HepG2 (cell line): ENCODE measurements around the gene MAP4K3. TPM values are rescaled to one million over a fixed set of nuclear protein-coding genes. Genes with fewer than 3 reads are reported as not detected.

Experiments used
- BORCS8-MEF2B ChIP-seq: sonication (generic); formaldehyde crosslinking; IDR thresholded peaks from 2 replicates; pipeline ENCODE4 v1.8.0; 2022; ENCODE audit warnings: mild to moderate bottlenecking, missing genetic modification reagents
- CHCHD3 ChIP-seq: sonication (generic); formaldehyde crosslinking; IDR thresholded peaks from 2 replicates; pipeline ENCODE4 v1.8.0; 2022; ENCODE audit warnings: mild to moderate bottlenecking, missing genetic modification reagents, moderate library complexity
- ERF ChIP-seq: IDR thresholded peaks from 2 replicates; pipeline ENCODE4 v1.6.1; 2018; ENCODE audit warnings: missing biosample characterization, missing genetic modification reagents
- ETS1 ChIP-seq: sonication (generic); formaldehyde crosslinking; IDR thresholded peaks from 2 replicates; pipeline ENCODE4 v1.4.0; 2020; ENCODE audit warnings: missing genetic modification reagents
- GATA4 ChIP-seq: sonication (generic); IDR thresholded peaks from 2 replicates; pipeline ENCODE4 v1.6.1; 2016; ENCODE audit warnings: antibody characterized with exemption, low read depth, borderline replicate concordance
- HNF4G ChIP-seq, 2 experiments: sonication (generic) in 1 of 2; formaldehyde crosslinking in 1 of 2; IDR thresholded peaks; 2 replicates each; pipeline versions ENCODE4 v1.4.0 to v1.6.1; 2011 to 2020; ENCODE audit warnings: borderline replicate concordance in 2 of 2, low read depth in 2 of 2, mild to moderate bottlenecking in 2 of 2, low read length in 1 of 2, missing genetic modification reagents in 1 of 2, moderate library complexity in 1 of 2
- HNRNPLL ChIP-seq: fragments of 200-400 bp; formaldehyde crosslinking; IDR thresholded peaks from 2 replicates; pipeline ENCODE4 v1.6.1; 2017; ENCODE audit warnings: mild to moderate bottlenecking, low read depth, low read length; ENCODE audit not compliant: poor library complexity, severe bottlenecking
- KLF11 ChIP-seq: IDR thresholded peaks from 2 replicates; pipeline ENCODE4 v1.6.1; 2016; ENCODE audit warnings: missing compliant biosample characterization
- MTF2 ChIP-seq: sonication (generic); formaldehyde crosslinking; IDR thresholded peaks from 2 replicates; pipeline ENCODE4 v1.5.0; 2020; ENCODE audit warnings: missing genetic modification reagents, borderline replicate concordance
- MXD3 ChIP-seq: IDR thresholded peaks from 2 replicates; pipeline ENCODE4 v1.6.1; 2016; ENCODE audit warnings: mild to moderate bottlenecking, missing biosample characterization, missing genetic modification reagents
- MXD4 ChIP-seq: IDR thresholded peaks from 2 replicates; pipeline ENCODE4 v1.6.1; 2016; ENCODE audit warnings: mild to moderate bottlenecking, missing biosample characterization, missing genetic modification reagents
- PHF8 ChIP-seq: sonication (generic); formaldehyde crosslinking; IDR thresholded peaks from 2 replicates; pipeline ENCODE4 v1.5.0; 2020; ENCODE audit warnings: missing genetic modification reagents
- POGK ChIP-seq: sonication (generic); formaldehyde crosslinking; conservative IDR thresholded peaks from 2 replicates; pipeline ENCODE4 v1.8.0; 2022; ENCODE audit warnings: mild to moderate bottlenecking, moderate library complexity, missing genetic modification reagents
- THAP11 ChIP-seq: IDR thresholded peaks from 2 replicates; pipeline ENCODE4 v1.6.1; 2016; ENCODE audit warnings: missing biosample characterization, missing genetic modification reagents
- TRAFD1 ChIP-seq: sonication (generic); formaldehyde crosslinking; IDR thresholded peaks from 2 replicates; pipeline ENCODE4 v1.5.1; 2020; ENCODE audit warnings: missing genetic modification reagents, mild to moderate bottlenecking, borderline replicate concordance
- ZFY ChIP-seq: sonication (generic); formaldehyde crosslinking; IDR thresholded peaks from 2 replicates; pipeline ENCODE4 v1.4.0; 2020; ENCODE audit warnings: missing genetic modification reagents
- ZNF510 ChIP-seq: sonication (generic); formaldehyde crosslinking; IDR thresholded peaks from 2 replicates; pipeline ENCODE4 v1.4.0; 2020; ENCODE audit warnings: low read depth, mild to moderate bottlenecking, missing genetic modification reagents
- ZNF512 ChIP-seq: sonication (generic); formaldehyde crosslinking; IDR thresholded peaks from 2 replicates; pipeline ENCODE4 v1.4.0; 2020; ENCODE audit warnings: mild to moderate bottlenecking, missing genetic modification reagents
- ZNF567 ChIP-seq: sonication (generic); formaldehyde crosslinking; IDR thresholded peaks from 2 replicates; pipeline ENCODE4 v1.8.1; 2023; ENCODE audit warnings: mild to moderate bottlenecking, missing genetic modification reagents, borderline replicate concordance
- ZNF781 ChIP-seq: sonication (generic); formaldehyde crosslinking; IDR thresholded peaks from 2 replicates; pipeline ENCODE4 v1.5.1; 2020; ENCODE audit warnings: borderline replicate concordance, mild to moderate bottlenecking, missing genetic modification reagents; ENCODE audit errors: not compliant biosample characterization
- ZNF792 ChIP-seq: IDR thresholded peaks from 2 replicates; pipeline ENCODE4 v1.6.1; 2016
- polyA plus RNA-seq, 8 experiments: library from polyadenylated mRNA; depleted of rRNA in 3 of 8; stranded (reverse) in 7 of 8; unstranded in 1 of 8; fragments of >200 nt; fragmentation: Illumina TruSeq in 4 of 8; extraction: Trizol in 4 of 8; gene quantifications; 2 replicates each; pipeline versions ENCODE4 v1.2.1 to v1.2.3, GENCODE V29; 2011 to 2016; ENCODE audit warnings: low read depth in 4 of 8, missing spikeins in 1 of 8, mixed read lengths in 1 of 8; ENCODE audit not compliant: insufficient read depth in 1 of 8
- total RNA-seq, 5 experiments: library from RNA; depleted of rRNA; stranded (reverse); fragments of >200 nt; fragmentation: Illumina TruSeq; extraction: Trizol; gene quantifications; 2 replicates each; pipeline ENCODE4 v1.2.3, GENCODE V29; 2016; ENCODE audit warnings: low read depth in 1 of 5

Gene MAP4K3
- total and polyA plus RNA-seq, 2 of the 13 experiments (the other 11 are each of a cell fraction or from before 2014, with no cell fraction given): 45.9 to 53.2 TPM

GRCh38 chr2:39436592-39437521 is at the start of gene MAP4K3 (continued):
- TF ChIP-seq POGK (peak; percentile 57; the same call in 1 of the 2 replicates), CHCHD3 (CRISPR knock-in tag) (peak; percentile 63; the same call in 1 of the 2 replicates), TRAFD1 (CRISPR knock-in tag) (no peak), ETS1 (CRISPR knock-in tag) (no peak; the same call in 1 of the 2 replicates), GATA4 (peak; percentile 57; the same call in 1 of the 2 replicates), ZNF781 (no peak), ERF (CRISPR knock-in tag) (peak; percentile 76), HNF4G (IDR thresholded peaks at IDR 0.05; ENCODE audit: borderline replicate concordance, low read depth, low read length) (no peak), HNF4G (CRISPR knock-in tag; IDR thresholded peaks at IDR 0.05; ENCODE audit: borderline replicate concordance, low read depth) (peak; percentile 64), HNRNPLL (peak; percentile 87), ZNF512 (CRISPR knock-in tag) (peak; percentile 77; the same call in 1 of the 2 replicates), MXD4 (CRISPR knock-in tag) (no peak; the same call in 1 of the 2 replicates), ZFY (CRISPR knock-in tag) (peak; percentile 84), ZNF567 (peak; percentile 47), ZNF510 (CRISPR knock-in tag) (0 out of 2 replicates have a peak, but pooled peaks have one; percentile 18), THAP11 (CRISPR knock-in tag) (peak; percentile 52; the same call in 1 of the 2 replicates), BORCS8-MEF2B (CRISPR knock-in tag) (peak; percentile 75), ZNF792 (CRISPR knock-in tag) (peak; percentile 56; the same call in 1 of the 2 replicates), MXD3 (CRISPR knock-in tag) (peak; percentile 32), KLF11 (CRISPR knock-in tag) (peak; percentile 40; the same call in 1 of the 2 replicates), PHF8 (CRISPR knock-in tag) (peak; percentile 78), MTF2 (CRISPR knock-in tag) (peak; percentile 84; the same call in 1 of the 2 replicates)
